RPMI7951 (cell line): Measurements from ENCODE around the gene DUSP7. TPM values are rescaled to one million over a fixed set of nuclear protein-coding genes. Genes with fewer than 3 reads are reported as not detected.
"Not testable (repeated sequence)": the region's sequence is repeated elsewhere in the genome, so short reads cannot be mapped to it uniquely, and the experiment has no call there.

ENCODE experiments used
- DNase-seq: peaks from one replicate; pipeline ENCODE4 v3.0.0-alpha.2; 2012; ENCODE audit warnings: low read depth
- total RNA-seq: library from RNA; depleted of rRNA; stranded (reverse); fragments of >200 nt; shearing (Covaris generic); gene quantifications from 2 replicates; pipeline ENCODE4 v1.2.3, GENCODE V29; 2014

DUSP7 gene
- total RNA-seq, 1 experiment from 2014 or later, result 16.9 TPM

DNA sequence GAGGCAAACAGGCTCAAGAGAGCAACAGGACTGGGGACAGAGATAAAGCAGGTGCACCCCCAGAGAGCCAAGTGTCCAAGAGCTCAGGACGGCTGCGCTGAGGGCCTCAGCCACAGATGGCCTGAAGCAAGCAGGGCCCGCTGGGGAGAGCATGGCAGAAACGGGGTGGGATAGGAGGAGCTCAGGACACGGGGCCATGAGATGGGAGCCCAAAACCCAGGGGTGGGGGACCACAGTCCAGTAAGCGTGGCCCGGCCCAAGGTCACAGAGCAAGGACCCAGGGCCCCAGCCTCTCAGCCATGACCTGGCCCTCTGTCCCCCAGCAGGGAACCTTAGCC is 9.5 kb downstream of the DUSP7 start:
- no peak for DNase-seq

DNA sequence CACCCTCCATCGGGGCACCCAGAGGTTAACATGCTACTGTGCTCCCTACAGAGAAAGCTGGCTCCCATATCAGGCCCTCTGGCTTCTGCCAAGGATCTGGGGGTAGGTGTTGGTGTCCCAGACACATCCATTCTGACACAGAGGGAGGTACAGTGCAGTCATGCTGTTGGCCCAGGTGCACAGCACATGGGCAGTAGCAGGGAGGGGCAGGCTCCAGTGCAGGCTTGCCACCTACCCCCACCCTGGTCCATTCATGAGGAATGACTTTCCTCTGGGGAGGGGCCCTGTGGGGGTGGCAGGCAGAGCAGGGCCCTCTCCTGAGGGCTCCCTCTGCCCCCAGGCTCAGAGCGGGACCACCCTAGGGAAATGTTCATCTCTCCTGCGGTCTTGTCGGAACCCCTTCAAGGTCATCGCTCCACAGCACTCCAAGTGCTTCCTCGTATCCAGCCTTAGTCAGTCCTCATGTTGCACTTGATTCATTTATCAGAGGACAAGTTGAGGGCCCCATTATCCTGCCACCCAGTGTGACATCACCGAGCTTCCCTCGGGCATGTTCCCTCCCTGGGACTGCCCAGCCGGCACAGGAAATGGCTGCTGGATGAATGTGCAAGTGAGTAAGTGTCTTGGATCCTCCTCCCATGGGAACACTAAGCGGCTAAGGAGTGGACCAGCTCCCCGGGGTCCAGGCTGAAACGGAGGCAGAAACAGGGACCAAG is 10.0 kb downstream of the DUSP7 start:
- peak; percentile 99 for DNase-seq

DNA sequence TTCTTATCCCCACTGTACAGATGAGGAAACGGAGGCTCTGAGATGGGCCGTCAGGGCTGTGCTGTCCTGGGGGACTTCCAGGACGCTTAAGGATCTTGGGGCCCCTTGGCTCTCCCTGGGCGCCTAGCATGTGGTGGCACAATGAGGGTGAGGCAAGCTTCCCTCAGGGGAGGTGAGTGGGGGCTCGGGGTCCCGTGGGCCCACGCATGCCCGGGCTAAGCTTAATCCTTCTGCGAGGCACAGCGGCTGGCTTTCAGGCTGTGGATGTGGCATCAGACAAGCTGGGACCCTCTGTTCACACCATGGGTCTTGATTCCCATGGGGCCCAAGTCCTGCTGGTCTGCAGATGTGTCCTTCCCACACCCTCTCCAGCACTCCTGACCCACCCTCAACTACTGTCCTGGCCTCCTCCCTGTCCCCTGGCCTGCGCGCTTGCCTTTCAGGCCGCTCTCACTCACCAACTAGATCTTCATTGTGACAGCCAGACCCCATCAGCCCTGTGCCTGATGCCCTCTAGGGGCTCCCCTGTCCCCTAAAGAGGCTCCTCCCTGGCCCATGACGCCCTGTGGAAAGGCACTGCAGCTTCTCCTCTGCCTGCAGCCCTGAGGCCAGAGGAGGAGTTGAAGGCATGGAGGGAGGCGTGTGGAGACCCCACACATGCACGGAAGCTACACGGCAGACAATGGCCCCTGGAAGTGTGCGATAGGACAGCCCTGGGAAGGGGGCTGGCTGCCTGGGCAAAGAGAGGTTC is 11.3 kb downstream of the DUSP7 start:
- DNase-seq, result no peak

DNA sequence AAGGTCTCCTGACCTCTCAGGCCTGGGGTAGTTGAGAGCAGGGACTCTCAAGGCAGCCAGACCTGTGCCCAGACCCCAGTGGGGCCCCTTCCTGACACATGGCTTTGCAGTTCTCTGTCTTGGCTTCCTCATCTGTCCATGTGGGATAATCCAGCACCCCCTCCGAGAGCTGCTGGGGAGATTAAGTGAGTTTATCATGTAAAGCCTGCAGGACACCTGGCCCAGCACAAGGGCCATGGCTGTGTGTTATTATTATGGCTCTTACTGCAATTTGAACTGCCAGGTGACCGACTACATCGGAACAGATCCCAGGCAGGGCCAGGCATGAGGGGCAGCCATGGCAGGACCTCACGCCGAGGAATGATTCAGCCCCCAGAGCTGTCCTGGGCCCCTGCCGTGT is 12.6 kb downstream of the DUSP7 start:
- no peak for DNase-seq

DNA sequence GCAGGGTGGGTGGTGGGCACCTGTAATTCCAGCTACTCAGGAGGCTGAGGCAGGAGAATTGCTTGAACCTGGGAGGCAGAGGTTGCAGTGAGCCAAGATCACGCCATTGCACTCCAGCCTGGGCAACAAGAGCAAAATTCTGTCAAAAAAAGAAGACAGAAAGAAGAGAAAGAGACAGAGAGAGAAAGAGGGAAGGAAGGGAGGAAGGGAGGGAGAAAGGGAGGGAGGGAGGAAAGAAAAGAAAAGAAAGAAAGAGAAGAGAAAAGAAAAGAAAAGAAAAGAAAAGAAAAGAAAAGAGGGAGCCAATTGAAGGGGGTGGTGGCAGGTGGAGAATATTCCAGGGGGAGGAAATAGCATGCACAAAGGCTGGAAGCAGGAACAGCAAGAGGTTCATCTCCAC is 13.3 kb downstream of the DUSP7 start:
- not testable (repeated sequence) for DNase-seq

DNA sequence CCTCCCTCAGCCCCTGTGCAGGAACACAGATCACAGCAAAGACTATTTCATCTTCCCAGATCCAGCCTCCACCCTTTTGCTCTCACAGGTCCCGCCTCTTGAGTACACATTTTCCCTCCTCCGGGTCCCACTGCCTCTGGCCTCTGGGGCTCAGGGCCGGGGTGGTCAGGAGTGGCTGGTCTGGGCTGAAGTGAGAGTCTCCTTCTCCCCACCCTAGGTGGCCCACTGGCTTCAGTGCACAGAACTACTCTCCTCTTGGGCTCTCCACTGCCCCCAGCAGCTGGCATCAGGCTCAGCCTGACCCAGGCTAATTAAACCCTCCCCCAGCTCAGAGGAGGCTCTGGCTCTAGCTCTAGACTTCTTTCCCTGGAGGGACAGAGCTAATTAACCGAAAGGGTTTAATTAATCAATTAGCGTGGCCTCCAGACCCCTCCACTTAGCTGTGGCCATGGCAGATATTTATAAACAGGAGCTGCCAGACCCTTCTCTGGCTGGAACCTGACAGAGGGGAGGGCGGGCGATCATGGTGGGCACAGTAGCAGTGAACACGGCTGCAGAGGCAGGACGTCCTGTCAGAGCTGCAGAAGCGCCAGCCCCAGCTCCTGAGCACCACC is 15.1 kb downstream of the DUSP7 start:
- peak; percentile 25 for DNase-seq

DNA sequence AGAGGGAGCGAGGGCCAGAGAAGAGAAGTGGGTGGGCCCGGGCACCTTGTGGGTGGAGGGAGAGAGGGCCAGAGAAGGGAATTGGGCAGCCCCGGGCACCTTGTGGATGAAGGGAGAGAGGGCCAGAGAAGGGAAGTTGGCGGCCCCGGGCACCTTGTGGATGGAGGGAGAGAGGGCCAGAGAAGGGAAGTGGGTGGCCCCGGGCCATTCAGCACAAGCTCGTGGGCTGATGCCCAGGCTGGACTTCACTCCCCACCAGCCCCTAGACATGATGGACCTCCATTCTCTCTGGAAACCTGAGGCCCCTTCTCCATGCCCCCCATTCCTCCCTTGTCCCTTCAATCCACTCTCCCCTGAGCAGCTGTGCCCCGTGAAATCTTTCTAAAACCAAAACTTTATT is 15.8 kb downstream of the DUSP7 start:
- DNase-seq, result no peak

DNA sequence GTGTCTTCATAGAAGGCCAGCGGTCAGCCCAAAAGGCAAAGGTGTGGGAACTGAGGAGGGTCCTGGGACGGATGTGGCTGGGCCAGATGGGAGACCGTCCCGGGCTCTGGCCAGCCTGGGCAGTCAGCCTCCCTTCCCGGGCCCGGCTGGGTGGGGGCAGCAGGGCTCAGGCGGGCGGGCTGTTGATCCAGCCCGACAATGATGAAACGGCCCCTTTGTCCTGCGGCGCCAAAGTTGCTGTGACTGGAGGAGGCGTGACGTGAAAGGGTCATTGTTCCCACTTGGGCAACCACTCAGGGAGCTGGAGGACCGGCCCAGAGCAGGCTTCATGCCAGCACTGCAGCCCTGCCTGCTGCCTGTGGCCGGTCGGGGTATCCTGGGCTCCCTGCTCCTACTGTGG is 16.5 kb downstream of the DUSP7 start:
- DNase-seq, result peak; percentile 77

DNA sequence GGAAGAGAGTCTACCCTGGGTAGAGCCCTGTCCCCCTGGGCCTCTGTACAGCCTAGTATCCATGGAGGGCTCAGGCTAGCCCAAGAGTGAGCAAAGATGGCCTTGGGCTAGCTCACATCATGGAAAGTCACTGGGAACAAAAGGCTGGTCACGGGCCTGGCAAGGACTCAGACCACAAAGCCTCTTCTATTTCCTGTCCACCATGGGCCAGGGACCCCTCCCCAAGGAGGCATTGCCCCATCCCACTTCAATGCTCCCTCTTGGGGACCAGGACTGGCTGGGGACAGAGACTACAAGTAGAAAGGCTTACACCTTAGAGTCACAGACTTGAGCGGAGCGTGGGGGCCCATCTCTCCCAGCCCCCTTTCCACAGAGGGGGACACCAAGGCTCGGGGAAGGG is 16.9 kb downstream of the DUSP7 start:
- peak; percentile 45 for DNase-seq

DNA sequence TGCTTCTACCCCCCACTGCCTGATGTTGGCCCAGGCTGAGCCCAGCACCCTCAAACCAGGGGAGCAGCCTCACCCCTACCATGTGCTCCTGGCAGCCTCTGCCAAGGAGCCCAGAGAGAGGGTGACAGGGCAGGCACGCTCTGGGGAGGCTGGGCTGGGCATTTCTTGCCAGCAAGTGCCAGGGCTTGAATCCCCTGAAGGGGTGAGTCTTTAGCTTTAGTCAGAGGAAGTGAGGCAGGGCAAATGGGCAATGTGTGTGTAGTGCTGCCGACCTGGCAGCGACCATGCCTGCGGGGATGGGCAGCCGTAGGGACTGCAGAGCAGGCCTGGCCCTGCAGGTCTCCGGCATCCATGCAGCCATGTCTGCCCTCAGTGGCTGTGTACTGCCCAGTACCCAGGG is 18.1 kb downstream of the DUSP7 start:
- DNase-seq, result no peak

DNA sequence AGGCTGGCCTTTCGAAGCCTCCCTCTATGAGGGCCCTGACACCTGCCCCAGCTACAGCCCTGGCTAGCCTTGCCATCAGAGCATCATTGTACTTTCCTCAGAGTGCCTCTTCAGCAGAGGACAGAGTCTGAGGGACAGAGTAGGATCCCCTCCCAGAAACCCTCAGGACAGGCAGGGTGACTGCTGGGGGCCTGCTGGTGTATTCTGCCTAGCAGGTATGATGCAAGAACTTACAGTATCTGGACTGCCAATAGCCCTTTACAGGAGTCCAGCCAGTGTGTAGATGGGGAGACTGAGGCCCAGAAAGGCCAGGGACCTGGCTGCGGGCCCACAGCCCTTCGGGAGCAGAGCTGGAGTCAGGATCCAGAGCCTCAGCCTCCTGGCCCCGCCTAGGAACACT is 19.1 kb downstream of the DUSP7 start:
- no peak for DNase-seq

DNA sequence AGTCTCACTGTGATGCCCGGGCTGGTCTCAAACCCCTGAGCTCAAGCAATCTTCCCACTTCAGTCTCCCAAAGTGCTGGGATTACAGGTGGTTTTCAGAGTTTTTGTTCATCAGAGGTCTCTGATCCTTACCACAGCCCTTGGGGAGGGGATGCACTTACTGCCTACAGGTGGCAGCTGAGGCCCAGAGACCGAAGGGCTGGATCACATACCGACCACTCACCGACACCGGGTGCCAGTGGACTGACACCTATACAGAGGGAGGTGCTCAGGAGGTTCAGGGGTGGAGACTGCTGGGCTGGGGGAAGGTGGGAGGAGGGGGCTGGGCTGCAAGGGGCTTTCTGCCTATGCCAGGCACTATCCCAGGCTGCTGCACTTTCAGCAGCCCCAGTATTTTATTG is 19.5 kb downstream of the DUSP7 start:
- no peak for DNase-seq

DNA sequence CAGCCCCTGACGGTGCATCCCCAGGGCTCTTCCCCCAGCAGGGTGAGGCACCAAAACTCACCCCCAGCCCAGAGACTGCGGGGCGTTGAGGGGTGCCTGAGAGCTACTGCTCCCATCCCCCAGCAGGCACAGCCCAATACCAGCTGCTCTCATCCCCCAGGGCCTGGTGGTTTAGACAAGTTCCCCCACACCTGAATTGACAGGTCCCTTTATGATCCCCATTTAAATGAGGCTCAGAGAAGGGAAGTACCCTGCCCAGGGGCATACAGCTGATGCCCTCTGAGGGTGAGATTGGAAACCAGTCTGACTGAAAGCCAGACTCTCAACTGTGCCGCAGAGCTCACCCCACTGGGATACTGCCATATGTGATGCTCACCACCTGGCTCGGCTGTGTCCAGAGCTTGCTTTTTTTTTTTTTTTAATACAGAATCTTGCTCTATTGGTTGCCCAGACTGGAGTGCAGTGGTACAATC is 20.1 kb downstream of the DUSP7 start:
- no peak for DNase-seq

DNA sequence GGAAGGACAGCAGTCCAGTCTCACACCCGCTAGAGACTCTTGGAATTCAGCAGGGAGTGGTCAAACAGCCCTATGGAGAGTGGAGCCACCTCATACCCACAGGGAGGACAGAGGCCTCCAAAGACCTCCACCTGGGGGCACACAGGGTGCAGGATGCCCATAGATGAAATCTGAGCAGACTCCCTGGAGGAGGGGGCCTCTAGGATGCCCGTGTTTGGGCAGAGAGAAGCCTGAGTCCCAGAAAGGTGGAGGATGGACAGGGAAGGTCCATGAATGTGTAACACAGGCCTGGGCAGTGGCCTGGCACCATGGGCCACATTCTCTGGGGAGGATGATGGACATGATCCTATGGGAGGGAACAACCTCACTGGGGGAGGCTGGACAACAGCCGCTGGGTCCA is 21.7 kb downstream of the DUSP7 start:
- no peak for DNase-seq

DNA sequence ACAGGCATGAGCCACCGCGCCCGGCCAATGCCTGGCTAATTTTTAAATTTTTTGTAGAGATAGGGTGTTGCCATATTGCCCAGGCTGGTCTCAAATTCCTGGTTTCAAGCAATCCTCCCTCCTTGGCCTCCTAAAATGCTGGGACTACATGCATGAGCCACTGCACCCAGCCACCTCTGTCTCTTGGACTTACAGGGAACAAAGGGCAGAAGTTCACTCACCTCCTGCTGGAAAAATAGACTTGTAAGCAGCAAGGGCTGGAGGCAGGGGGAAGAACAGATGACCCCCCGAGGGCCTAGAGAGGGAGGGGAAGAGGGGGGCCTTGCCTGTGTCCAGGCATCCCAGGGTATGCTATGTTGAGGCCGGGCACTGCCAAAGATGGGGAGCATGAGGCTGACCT is 22.2 kb downstream of the DUSP7 start:
- no peak for DNase-seq

DNA sequence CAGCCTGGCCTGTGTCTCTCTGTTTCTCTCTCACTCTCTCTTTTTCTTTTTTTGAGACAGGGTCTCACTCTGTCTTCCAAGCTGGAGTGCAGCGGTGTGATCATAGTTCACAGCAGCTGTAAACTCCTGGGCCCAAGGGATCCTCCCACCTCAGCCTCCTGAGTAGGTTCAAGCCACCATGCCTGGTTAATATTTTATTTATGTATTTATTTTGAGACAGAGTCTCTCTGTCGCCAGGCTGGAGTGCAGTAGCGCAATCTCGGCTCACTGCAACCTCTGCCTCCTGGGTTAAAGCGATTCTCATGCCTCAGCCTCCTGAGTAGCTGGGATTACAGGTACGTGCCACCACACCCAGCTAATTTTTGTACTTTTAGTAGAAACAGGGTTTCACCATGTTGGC is 22.6 kb downstream of the DUSP7 start:
- not testable (repeated sequence) for DNase-seq

DNA sequence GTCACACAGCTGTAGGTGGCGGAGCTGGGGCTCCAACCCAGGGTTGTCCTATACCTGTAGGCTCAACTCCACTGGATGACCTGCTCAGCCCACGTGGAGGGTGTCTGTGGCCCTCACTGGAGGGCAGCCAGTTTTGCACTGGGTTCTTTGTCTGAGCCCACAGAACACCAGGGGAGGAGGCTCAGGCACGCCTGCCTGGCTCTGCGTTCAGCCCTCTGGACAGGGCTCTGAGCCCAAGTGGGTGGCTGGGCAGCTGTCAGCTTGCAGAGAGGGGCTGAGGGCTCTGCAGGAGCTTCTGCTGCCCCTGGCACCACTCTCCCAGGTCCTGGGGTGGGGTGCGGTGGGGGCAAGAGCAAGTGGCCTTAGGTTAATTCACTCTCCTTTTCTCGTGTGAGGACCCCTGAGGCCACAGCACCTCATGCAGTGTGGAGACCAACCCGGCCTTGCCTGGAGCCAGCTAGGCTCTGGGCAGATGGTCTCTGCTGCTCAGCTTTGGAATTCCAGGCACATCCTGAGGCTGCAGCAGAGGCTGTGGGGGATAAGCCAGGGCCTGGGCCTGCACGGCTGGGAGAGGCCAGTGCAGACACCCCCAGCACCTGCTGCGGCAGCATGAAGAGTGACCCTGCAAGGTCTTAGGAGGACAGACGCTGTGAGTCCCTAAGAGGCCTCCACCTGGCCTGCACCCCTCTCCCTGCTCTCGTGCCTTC is 23.5 kb downstream of the DUSP7 start:
- no peak for DNase-seq

DNA sequence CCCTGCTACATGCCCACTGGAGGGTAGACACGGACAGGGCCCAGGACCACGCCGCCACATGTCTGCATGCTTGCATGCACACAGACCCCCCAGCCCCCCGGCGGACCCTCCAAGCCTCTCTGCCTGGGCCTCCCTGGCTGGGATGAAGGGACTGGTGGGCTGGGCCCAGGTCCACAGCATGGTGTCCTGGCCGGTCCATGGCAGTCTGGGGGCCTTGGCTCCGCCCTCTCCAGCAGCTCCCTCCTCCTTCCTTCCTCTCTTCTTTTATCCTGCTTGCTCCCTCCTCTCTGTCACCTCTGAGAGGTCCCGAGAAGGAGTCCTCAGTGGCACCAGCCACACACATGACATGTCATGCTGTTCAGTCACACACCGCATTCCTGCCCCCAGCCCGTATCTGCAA is 24.5 kb downstream of the DUSP7 start:
- no peak for DNase-seq

DNA sequence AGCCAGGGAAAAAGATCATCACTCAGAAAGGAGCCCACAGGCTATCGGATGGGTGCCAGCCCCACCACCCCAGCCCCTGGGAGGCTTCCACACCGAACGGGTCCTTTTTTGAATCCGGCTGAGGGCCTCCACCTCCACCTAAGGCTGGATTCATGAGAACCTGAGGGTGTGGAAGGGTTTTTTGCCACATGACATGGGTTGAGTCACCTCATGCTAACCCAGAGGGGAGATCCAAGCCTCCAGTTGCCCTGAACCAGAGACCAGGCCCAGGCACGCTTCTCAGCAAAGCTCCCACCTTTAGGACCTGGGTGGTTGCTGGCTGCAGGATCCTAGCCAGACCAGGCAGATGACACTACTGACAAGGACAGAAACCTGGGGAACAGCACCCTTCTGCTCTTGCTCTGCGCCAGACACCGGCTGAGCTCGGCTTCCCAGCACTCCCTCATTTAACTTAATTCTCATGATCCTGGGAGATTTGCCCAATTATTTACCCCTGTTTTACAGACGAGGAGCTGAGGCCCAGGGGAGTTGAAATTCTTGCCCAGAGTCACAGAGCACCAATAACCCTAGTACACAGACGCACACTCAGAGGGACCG is 25.6 kb downstream of the DUSP7 start:
- no peak for DNase-seq

DNA sequence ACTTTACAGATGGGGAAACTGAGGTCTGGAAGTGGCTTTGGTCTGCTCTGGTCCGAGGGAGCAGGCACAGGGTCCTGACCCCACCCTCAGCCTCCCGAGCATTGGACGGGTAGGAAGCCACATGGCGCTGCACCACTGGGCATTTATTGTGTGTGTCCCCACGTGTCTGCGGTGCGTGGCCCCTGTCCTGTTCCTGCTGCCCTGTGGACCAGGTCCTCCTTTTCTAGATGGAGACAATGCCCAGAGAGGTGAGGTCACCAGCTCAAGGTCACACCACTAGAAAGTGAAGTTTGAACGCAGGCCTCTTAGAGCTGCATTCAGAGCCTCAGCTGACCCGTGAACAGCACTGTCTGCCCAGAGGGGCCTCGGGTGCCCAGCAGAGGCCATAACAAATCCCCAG is 26.8 kb downstream of the DUSP7 start:
- no peak for DNase-seq

DNA sequence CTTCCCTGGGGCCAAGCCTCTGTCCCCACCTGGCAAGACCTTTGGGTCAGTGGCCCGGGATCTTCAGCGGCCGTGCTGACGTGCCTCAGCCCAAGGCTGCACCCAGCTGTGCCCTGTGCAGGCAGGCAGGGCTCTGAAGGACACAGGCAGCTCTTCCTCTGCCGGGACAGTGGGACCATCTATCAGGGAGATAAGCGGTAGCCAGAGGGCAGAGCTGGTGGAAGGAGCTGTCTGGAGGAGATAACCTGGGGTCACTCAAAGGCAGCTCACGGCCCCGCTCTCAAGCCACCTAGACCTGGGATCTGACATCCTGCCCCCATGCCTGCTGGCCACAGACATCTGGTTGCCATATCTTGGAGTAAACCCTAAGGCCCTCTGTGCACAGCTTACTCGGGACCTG is 27.3 kb downstream of the DUSP7 start:
- peak; percentile 35 for DNase-seq

DNA sequence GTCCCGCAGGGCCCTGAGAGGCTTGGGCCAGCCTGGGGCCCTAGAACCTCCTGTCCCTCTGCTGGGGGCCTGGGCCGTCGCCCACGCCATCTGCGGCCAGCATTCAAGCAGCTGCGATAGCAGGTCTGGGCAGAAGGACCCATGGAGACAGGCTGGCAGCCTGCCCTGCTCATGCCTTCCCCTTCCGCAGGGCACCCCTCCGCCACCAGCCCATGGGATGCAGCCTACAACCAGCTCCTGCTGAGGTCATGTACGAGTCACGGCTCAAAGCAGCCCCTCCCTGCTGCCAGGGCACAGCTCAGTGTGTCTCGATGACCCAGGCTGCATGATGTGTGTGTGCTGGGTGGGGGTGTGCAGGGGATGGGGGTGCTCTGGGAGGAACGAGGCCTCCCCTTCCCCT is 27.8 kb downstream of the DUSP7 start:
- DNase-seq, result peak; percentile 29
